HG03442 (cell line): ENCODE results near the gene CHN2.

Source experiments
- ATAC-seq: cut with Tn5 transposase; IDR thresholded peaks from one replicate; pipeline ENCODE4 v1.9.1; 2021; ENCODE audit warnings: mild to moderate bottlenecking, moderate library complexity; ENCODE audit not compliant: unreplicated experiment

CHN2 gene

DNA sequence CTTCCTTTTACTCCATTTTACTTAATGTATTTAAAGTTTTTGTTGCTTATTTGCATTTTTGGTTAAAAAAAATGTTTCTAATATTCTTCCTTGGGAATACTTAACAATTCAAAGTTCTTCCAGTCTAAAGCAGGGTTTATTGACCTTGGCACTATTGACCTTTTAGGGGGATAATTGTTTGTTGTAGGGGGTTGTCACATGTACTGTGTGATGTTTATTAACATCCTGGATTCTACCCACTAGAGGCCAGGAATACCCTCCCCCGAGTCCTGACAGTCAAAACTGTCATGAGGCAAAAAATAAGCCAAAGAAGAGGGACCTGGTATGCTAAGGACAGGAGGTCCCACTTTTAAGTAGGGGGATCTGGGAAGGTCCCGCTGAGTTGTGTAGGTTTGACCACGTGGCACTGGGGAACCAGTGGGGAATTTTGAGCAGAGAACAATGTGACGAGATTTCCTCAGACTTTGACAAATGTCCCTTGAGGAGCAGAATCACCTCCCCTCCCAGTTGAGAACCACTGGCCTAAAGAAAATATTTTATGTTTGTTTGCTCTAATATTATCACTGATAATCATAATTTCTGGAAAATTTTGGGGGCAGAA lies 190.7 kb downstream of the CHN2 start:
- no peak for ATAC-seq

DNA sequence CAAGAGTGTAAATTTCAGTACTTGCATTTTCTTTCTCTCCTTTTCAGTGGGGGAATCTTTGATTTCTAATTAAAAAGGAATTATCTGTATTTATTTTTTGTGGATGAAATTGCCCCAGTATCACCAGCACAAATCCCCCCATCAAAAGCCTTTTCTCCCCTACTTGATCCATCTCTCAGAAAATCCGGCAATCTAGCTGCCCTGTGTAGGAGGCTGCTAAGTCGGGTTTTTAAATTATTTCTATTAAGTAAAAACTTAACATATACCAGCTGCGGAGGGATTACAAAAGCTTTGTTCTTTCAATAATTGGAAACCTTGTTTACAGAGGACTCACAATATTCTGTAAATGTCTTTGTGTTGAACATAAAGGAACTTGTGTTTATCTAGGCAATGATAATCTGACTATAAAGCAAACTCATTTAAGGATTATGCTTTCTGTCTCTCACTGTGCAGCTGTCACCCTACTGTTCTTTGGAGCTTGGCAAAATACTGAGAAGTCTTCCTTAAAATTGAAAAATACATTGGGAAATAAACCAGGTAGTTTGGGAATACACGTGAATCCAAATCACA lies 191.7 kb downstream of the CHN2 start:
- ATAC-seq: no peak

DNA sequence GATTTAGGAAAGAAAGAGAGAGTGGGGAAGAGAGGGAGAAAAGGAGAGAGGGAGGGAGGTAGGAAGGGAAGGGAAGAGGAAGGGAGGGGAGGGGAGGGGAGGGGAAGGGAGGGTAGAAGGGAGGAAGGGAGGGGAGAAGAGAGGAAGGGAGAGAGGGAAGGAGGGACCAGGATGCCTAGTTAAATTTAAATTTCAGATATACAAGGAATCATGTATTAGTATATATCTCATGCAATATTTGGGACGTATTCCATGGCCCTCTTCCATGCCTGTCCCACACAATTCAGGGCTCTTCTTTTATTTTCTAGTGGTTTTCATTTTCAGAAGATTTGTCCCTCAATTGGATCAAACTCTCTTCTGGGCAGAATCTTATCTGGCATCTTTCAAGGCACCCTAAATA lies 196.7 kb downstream of the CHN2 start:
- no peak for ATAC-seq

DNA sequence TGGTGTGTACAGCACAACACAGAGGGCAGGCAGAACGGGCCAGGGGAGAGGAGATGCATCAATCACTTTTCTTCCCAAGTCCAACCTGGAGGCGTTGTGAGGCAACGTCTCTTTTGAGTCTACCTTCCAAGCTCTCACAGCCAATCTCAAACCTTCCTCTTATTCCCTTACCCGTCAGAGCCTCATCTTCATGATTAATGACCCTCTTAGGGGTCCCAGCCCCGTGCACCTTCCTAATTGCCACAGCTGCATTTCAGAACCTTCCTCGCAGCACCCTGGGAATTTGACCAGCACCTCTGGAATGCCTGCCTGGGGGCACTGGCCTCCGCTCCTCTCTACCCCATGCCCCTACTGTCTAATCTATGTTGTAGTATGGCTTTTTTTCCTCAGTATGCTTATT lies 199.7 kb downstream of the CHN2 start:
- no peak for ATAC-seq

DNA sequence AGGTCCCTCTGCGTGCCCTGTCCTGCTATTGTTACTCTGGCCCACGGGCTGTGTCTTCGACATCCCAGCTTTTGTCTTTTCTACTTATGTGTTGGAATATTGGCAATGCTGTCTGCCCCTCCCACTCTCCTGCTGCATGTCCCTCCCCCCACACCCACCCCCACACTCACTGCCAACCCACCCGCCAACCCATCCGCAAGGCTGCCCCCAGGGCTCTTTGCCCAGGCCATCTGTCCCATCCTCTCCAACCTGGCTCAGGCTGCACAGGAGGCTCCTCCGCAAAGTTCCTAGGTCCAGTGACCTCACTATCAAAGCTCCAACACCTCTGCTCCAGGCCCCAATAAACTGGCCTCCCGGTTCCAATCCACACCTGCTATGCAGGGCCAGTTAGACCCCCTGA lies 202.0 kb downstream of the CHN2 start:
- no peak for ATAC-seq

DNA sequence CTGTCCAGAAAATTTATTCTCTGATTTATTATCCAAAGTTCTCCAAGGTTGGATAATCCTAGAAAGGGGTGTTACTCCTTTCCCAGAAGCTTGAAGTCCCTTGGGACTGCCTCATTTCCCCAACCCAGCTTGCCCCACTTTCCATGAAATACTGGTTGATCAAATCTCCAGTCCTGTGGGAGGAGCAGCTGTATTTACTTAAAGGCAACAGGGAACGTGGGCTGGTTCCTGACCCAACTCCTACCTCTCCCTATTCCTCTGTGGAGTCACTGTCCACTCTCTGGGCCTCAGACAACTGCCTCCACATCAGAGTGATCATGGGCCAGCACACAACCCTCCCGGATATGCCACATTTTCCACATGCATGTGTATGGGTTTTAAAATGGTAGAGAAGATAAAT lies 202.8 kb downstream of the CHN2 start:
- no peak for ATAC-seq

DNA sequence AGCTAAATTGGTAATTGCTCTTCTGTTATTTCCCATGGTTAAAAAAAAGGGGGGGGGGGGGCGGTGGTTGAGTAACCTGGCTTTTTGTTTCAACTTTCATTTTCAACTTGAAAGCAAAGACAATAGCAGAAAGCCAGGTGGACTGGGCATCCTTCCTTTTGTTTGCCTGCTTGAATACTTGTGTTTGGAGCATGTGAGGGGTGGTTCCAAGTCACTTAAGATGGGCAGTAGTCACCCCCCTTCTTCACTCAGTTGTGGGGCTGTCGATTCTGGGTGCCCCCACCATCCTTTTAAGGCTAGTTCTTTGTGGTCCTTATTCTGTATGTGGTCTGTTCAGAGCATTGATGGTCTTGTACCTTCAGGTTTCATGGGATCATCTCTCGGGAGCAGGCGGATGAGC lies 203.4 kb downstream of the CHN2 start:
- no peak for ATAC-seq

DNA sequence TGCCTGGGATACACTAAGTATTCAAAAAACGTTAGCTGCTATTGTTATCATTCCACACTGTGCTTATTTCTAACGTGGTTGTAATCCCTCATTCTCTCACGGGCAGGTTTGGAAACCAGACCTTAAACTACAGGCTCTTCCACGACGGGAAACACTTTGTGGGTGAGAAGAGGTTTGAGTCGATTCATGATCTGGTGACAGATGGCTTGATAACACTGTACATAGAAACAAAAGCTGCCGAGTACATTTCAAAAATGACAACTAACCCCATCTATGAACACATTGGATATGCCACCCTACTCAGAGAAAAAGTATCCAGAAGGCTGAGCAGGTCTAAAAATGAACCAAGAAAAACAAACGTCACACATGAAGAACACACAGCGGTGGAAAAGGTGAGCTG lies 205.9 kb downstream of the CHN2 start:
- ATAC-seq: no peak

DNA sequence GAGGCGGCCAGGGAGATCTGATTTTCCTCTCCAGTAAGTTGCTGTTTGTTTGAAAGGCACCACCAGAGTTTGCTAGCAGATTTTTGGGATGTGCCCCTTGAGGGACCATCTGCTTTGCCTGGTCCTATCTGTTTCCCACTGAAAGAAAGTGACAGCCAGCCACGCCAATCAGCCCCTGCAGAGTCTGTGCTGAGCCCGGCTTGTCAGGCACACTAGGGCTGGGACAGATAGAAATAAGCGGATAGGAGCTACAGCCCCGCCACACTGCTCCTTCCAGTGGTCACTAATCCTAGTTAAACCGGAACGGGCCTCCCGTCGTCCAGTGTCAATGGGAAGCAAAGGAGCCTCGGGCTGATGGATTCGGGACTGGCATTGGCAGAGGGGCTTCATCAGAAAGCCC lies 207.2 kb downstream of the CHN2 start:
- no peak for ATAC-seq

DNA sequence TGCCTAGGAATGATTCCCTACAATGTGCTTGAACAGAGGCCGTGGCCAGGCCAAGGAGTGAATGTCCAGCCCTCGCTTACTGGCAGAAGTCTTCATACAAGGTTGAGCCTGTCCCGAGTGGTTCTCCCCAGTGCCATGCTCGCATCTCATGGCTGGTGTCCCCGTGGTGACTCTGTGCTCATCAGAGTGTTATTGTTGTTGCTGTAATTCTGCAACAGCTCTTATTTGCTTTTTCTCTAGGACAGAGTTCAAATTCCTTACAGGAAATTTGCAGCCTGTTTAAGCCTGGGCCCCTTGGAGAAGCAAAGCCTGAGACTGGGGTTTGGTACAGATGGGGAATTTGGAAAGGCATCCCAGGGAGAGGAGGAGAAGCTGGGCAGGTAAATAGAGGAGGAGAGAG lies 211.3 kb downstream of the CHN2 start:
- ATAC-seq: no peak

DNA sequence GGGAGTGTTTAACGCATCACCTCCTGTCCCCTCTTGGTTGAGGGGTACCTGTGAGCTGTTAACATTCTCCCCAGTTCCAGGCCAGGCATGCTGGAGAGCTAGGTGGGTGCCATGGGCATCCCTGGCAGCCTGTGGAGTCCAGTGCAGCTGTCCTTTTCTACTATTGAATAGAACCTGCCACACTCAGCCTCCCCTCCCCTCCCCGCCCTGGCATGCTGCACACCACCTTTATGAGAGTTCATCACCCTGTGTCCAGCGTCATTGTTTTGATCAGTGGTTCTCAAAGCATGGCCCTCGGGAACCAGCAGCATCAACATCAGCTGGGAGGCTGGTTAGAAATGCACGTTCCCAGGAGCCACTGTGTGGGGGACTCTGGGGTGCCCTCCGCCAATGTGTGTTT lies 211.8 kb downstream of the CHN2 start:
- no peak for ATAC-seq

DNA sequence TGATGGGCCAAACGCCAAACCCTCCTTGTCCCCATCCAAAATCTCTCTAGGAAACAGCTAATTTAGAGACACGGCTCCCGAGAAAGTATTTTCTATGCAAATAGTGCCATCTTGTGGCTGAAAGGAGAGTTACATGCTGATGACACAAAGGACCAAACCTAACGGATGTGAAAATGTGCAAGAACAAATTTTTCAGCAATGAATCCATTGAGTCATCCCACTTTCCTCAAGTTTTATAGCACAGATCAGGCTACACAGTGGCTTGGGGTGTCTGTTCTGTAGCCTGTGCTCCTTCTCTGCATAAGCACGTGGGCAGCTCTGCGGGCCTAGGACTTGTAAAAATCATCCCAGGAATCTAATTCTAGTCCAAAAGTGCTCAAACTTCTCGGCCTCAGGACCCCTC lies 214.3 kb downstream of the CHN2 start:
- peak; percentile 60 for ATAC-seq

DNA sequence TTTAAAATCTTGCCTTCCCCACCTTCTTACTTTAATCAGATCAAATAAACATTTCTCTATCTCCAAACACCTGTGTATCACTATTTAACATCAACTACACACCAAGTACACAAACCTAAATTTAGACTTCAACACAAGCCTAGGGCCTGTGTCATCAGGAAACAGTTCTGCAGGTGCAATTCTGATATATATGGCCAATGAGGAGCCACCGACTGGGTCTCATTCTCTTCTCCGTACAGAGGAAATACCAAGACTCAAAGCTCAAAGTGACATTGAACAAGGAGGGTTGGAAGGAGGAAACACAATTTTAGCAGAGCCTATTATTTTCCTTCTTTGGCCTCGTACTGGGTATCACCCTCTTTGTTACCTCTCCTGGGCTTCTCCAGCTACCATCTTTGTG lies 216.4 kb downstream of the CHN2 start:
- ATAC-seq: no peak

DNA sequence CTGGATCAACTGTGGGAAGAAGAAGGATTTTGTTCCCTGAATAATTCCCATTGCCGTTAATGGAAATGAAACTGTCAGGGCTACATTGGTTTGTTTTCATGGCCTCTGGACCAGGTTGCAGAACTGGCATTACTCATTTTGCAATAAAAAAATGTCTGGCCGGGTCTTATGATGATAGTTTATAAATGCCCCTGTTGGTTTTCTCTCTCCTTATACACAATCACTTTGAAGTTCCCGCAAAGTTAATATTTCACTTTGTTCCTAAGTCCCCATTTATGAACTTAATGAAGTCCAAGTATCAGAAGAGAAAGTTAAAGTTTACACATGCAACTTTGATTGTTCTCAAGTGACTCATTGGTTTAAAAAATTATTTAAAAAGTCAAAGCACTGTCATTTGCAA lies 218.3 kb downstream of the CHN2 start:
- no peak for ATAC-seq

DNA sequence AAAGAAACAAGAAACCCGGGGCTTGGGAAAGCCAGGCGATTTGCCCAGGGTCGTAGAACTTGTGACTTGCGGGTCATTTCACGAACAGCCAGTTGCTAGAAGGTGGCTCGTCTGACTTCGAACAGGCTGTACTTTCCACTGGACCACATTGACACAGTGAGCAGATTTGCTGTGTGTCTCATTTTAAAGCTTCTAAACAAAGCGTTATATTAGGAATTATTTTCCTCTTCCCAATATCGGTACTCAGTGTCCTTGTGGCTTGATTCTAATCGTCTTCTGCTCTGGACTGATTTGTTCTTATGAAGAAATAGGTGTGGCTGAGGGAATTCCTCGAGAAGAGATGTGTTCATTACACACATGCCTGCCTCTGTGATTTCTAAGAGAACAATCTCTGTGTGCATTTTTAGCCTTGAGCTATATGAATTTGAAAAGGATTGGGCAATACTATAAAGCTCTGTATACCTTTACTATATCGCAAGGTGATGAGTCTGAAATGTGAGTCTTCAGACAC lies 219.1 kb downstream of the CHN2 start:
- ATAC-seq: no peak

DNA sequence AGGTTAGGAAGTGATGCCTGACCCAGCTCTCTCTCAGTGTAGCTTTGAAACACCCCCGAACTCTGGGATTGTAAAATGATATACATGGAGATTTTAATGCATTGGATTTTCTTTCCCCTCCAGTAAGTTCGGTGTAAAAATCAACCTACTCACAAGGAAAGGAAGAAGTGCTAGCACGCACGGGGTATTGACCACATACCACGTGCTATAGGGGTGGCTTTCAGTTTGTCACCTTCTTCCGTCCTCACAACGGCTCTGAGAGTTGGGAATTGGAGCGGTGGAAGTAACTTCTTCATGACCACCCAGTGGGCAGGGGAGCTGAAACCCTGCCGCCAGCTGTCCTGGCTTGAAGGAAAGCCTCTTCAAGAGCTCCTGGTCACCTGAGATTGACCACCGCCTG lies 219.6 kb downstream of the CHN2 start:
- ATAC-seq: no peak

DNA sequence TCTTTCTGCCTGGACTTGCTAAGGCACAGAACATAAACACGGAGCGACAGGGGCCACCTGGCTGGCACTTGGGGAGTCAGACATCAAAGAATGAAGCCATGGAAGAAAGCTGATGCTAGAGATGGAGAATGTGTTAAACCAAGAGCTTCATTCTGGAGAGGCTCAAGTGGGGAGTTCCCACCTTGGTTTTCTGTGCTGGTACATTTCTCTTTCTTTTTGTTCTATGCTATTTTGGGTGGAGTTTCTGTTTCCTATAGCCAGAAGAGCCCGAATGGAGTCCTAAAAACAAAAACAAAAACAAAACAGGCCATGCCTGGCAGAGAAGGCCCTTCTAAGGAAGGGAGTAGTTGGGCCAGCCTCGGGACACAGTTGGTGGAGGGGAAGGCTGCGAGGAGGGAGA lies 220.6 kb downstream of the CHN2 start:
- ATAC-seq: no peak

DNA sequence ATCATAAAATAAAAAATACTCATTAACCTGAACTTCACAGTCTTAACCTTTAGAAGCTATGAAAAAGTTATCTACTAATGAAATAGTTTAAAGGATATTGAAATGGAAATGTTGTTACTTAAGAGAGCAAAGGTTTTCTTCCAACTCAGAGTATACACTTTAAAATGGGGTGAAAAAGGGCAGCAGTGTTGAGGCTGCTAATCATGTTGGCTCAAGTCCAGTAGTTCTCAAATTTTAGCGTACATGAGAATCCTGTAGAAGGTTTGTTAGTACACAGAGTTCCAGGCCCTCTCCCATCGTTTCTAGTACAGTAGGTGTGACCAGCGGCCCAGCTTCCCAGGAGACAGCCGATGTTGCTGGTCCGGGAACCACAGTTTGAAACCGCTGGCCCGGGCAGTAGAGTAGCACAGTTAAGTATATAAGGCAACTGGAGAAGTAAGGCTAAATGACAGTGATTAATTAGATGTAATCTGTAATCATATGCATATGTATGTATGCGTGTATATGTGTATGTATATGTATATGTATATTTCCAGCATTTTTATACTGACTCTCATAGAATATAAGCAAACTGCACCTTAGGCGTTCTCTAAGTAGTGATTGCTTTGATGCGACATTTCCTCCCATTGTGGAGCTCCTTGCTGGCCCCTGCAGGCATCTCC lies 221.8 kb downstream of the CHN2 start:
- ATAC-seq: no peak

DNA sequence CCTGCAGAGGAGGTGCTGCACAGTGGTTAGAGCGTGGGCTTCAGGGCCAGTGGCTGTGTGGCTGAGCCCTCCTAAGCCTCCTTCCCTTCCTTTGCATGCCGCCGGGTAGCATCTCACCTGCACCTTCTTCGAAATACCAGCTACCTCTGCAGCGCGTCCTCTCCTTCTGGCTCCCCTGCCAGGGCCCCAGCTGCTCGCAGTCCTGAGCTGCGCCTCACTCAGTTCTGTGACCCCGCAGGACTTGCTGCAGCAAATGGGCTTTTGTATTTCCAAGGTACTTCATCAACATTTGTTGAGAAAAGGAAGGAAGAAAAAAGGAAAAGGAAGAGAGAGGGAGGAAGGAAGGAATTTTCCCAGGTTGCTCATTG lies 222.3 kb downstream of the CHN2 start:
- ATAC-seq: no peak

DNA sequence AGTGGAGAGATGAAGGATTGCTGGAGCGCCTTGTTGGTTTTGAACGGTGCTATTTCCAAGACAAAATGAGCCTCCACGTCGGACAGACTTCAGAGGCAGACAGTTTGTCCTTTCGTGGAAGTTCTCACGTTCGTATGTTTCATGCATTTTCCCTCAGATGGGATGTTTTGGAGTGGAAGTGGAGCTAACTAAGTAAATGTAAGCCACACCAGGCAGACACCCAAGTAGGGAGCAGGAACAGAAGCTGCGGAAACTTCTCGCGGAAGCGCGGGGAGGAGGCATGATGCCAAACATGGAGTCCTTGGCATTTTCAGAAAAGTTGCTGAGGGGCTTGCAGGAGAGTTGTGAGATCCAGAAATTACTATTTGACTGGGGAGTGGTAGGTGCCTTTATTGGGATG lies 223.5 kb downstream of the CHN2 start:
- no peak for ATAC-seq

DNA sequence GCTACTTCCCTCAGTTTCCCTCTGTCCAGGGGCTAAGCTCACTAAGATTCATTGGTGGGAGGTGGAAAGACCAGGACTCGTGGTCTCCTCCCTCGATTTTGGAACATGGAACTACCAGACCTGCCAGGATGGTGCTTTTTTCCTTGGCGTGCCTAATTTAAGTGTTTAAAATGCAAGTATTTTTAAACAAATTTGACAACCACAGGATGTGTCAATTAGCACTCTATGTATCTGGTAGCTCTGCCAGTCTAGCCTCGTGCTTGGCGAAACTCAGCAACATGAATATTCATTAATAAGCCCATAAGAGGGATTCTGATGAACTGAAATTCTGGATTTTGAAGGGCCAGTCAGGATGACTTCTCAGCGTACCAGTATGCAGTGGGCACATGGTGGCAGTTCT lies 224.1 kb downstream of the CHN2 start:
- ATAC-seq: no peak

DNA sequence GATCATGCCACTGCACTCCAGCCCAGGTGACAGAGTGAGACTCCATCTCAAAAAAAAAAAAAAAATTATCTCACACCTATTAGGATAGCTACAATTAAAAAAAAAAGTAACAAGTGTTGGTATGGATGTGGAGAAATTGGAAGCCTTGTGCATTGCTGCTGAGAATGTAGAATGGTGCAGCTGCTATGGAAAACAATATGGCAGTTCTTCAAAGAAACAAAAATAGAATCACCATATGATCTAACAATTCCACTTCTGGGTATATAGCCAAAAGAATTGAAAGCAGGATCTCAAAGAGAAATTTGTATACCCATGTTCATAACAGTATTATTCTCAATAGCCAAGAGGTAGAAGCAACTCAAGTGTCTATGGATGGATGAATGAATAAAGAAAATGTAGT lies 225.4 kb downstream of the CHN2 start:
- no peak for ATAC-seq
